ENCODE results near the gene AGRP.

The AGRP gene

DNA sequence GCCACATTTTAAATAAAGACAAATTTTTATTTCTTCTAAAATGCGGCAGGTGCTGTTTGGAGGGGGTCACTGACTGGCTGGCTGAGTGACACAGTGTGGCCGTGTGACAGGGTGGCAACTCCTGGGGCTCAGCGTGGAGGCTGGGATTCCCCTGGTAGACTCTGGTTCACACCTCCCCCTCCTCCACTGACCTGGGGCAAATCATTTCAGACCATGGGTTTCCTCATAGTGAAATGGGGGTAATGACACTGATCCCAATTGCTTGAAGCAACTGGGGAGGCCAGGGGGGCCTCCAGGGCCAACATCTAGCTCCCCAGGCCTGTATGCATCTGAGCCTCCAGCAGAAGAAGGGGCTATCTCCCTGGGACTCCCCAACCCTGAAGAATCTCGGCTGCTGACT, 45.8 kb downstream of the AGRP start:
- peaks cover 0 to 9% (median under 1%) of the 10 kb centered on the region in 5 experiments for H3K27me3 ChIP-seq (replicated peaks in 2 of 5; ENCODE audit: control insufficient read depth in 4 of 5, insufficient read depth in 5 of 5, low read length in 4 of 5)
- H3K36me3 ChIP-seq (ENCODE audit: control insufficient read depth in 4 of 4, insufficient read depth in 4 of 4, low read length in 3 of 4), result peaks cover 0 to 60% (median 33%) of the 10 kb centered on the region in 4 experiments
- ChIA-PET CTCF (interaction anchor here (0.9 to 1.5 kb wide), 2 partner anchors 13 to 38 kb away, joined by 3 to 5 read pairs; no protein-coding TSS in a partner anchor), POLR2A (no interaction called here)
- no peak overlapping the region for H3K4me3 ChIP-seq (ENCODE audit: control insufficient read depth in 1 of 7, extremely low read depth in 1 of 7, insufficient read depth in 4 of 7, low read depth in 2 of 7, low read length in 6 of 7)
- H3K27ac ChIP-seq (ENCODE audit: insufficient read depth in 1 of 2, low read depth in 1 of 2, low read length in 2 of 2, poor library complexity in 1 of 2, severe bottlenecking in 2 of 2), result no peak overlapping the region
- DNase-seq, result no peak
- WGBS (ENCODE audit: insufficient coverage), result no CpG with 5 or more reads among the region's 4 CpGs
- H3K4me1 ChIP-seq (ENCODE audit: control extremely low read depth in 1 of 4, control insufficient read depth in 4 of 4, insufficient read depth in 4 of 4, low read length in 3 of 4), result peaks cover 0 to 16% (median 0%) of the 10 kb centered on the region in 4 experiments
- no peaks in the 10 kb centered on the region for H3K9me3 ChIP-seq (ENCODE audit: control extremely low read depth in 1 of 5, control insufficient read depth in 4 of 5, insufficient read depth in 2 of 5, low read depth in 1 of 5, low read length in 4 of 5)

DNA sequence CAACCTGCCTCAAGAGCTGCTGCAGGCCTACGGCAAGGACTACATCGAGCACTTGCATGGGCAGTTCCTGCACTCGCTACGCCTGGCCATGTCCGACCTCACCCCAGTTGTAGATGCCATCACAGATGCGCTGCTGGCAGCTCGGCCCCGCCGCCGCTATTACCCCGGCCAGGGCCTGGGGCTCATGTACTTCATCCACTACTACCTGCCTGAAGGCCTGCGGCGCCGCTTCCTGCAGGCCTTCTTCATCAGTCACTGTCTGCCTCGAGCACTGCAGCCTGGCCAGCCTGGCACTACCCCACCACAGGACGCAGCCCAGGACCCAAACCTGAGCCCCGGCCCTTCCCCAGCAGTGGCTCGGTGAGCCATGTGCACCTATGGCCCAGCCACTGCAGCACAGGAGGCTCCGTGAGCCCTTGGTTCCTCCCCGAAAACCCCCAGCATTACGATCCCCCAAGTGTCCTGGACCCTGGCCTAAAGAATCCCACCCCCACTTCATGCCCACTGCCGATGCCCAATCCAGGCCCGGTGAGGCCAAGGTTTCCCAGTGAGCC, 46.6 kb downstream of the AGRP start:
- Histone ChIP-seq H3K27me3 (replicated peaks in 2 of 5; ENCODE audit: control insufficient read depth in 4 of 5, insufficient read depth in 5 of 5, low read length in 4 of 5) (peaks cover 0 to 16% (median 3%) of the 10 kb centered on the region in 5 experiments), H3K4me3 (ENCODE audit: control insufficient read depth in 1 of 7, extremely low read depth in 1 of 7, insufficient read depth in 4 of 7, low read depth in 2 of 7, low read length in 6 of 7) (no peak overlapping the region), H3K9me3 (ENCODE audit: control extremely low read depth in 1 of 5, control insufficient read depth in 4 of 5, insufficient read depth in 2 of 5, low read depth in 1 of 5, low read length in 4 of 5) (no peaks in the 10 kb centered on the region), H3K27ac (ENCODE audit: insufficient read depth in 1 of 2, low read depth in 1 of 2, low read length in 2 of 2, poor library complexity in 1 of 2, severe bottlenecking in 2 of 2) (no peak overlapping the region), H3K36me3 (ENCODE audit: control insufficient read depth in 4 of 4, insufficient read depth in 4 of 4, low read length in 3 of 4) (peaks cover 0 to 54% (median 30%) of the 10 kb centered on the region in 4 experiments), H3K4me1 (ENCODE audit: control extremely low read depth in 1 of 4, control insufficient read depth in 4 of 4, insufficient read depth in 4 of 4, low read length in 3 of 4) (peaks cover 0 to 14% (median 3%) of the 10 kb centered on the region in 4 experiments)
- ChIA-PET CTCF (interaction anchor here (1.0 to 1.9 kb wide), 3 partner anchors 9 to 23 kb away, joined by 3 to 7 read pairs (median 4); no protein-coding TSS in a partner anchor), POLR2A (interaction anchor here (0.6 kb wide), 1 partner anchor 28 kb away, joined by 3 read pairs; no protein-coding TSS in a partner anchor)
- 98% methylated on average over 18 of the region's 23 CpGs for WGBS (ENCODE audit: insufficient coverage)
- DNase-seq, result no peak

DNA sequence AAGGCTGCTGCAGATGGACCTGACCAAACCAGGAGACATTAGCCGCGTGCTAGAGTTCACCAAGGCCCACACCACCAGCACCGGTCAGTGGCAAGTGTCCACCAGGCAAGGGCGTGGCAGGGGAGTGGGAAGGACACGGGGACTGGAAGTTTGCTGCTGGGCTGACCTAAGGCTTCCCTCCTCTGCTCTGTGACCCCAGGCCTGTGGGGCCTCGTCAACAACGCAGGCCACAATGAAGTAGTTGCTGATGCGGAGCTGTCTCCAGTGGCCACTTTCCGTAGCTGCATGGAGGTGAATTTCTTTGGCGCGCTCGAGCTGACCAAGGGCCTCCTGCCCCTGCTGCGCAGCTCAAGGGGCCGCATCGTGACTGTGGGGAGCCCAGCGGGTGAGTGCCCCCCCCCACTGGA, 47.6 kb downstream of the AGRP start:
- no peak for DNase-seq
- POLR2A ChIA-PET, result interaction anchor here (0.6 kb wide), 1 partner anchor 27 kb away, joined by 3 read pairs; no protein-coding TSS in a partner anchor
- WGBS (ENCODE audit: insufficient coverage), result over 99% methylated on average over 16 of the region's 16 CpGs
- Histone ChIP-seq H3K4me1 (ENCODE audit: control extremely low read depth in 1 of 4, control insufficient read depth in 4 of 4, insufficient read depth in 4 of 4, low read length in 3 of 4) (peaks cover 0 to 11% (median 9%) of the 10 kb centered on the region in 4 experiments), H3K9me3 (ENCODE audit: control extremely low read depth in 1 of 5, control insufficient read depth in 4 of 5, insufficient read depth in 2 of 5, low read depth in 1 of 5, low read length in 4 of 5) (no peaks in the 10 kb centered on the region), H3K36me3 (ENCODE audit: control insufficient read depth in 4 of 4, insufficient read depth in 4 of 4, low read length in 3 of 4) (peaks cover 0 to 45% (median 29%) of the 10 kb centered on the region in 4 experiments), H3K4me3 (ENCODE audit: control insufficient read depth in 1 of 7, extremely low read depth in 1 of 7, insufficient read depth in 4 of 7, low read depth in 2 of 7, low read length in 6 of 7) (no peak overlapping the region), H3K27ac (ENCODE audit: insufficient read depth in 1 of 2, low read depth in 1 of 2, low read length in 2 of 2, poor library complexity in 1 of 2, severe bottlenecking in 2 of 2) (no peak overlapping the region), H3K27me3 (replicated peaks in 2 of 5; ENCODE audit: control insufficient read depth in 4 of 5, insufficient read depth in 5 of 5, low read length in 4 of 5) (peaks cover 0 to 21% (median 5%) of the 10 kb centered on the region in 5 experiments)
- CTCF ChIA-PET, result interaction anchor here (0.9 to 3.3 kb wide), 6 partner anchors 9 to 29 kb away, joined by 3 to 17 read pairs (median 4); no protein-coding TSS in a partner anchor

DNA sequence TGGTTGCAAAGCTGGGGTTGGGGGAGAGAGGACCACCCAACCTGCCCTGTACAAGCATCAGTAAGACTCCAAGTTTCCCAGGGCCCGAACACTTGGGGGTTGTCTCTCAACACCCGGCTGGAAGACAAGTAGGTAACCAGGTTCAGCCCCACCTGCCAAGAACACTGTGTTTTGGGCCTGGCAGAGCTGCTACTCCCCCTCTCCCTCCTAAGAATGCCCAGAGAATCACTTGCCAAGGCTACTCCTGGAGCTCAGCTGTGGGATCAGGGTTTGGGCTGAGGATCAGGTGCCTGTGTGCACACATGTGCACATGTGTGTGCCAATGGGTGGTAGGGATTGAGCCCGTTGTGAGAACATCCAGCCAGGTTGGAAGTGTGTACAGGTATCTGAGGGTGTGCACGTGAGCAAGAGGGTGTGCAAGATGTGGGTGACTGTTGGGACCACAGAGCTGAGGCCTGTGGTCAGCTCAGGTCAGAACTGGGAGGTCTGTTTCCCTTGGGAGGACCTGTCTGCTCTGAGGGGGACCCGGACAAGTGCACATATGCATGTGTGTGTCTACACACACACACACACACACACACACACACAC, 50.1 kb downstream of the AGRP start:
- DNase-seq, result no peak
- no peak overlapping the region for H3K27ac ChIP-seq (ENCODE audit: insufficient read depth in 1 of 2, low read depth in 1 of 2, low read length in 2 of 2, poor library complexity in 1 of 2, severe bottlenecking in 2 of 2)
- H3K4me3 ChIP-seq (ENCODE audit: control insufficient read depth in 1 of 7, extremely low read depth in 1 of 7, insufficient read depth in 4 of 7, low read depth in 2 of 7, low read length in 6 of 7), result no peak overlapping the region
- WGBS (ENCODE audit: insufficient coverage), result 93% methylated on average over 3 of the region's 5 CpGs
- H3K9me3 ChIP-seq (ENCODE audit: control extremely low read depth in 1 of 5, control insufficient read depth in 4 of 5, insufficient read depth in 2 of 5, low read depth in 1 of 5, low read length in 4 of 5), result no peaks in the 10 kb centered on the region
- H3K27me3 ChIP-seq (replicated peaks in 2 of 5; ENCODE audit: control insufficient read depth in 4 of 5, insufficient read depth in 5 of 5, low read length in 4 of 5), result peaks cover 0 to 46% (median 17%) of the 10 kb centered on the region in 5 experiments
- ChIA-PET POLR2A (interaction anchor here (0.6 kb wide), 1 partner anchor 18 kb away, joined by 3 read pairs; no protein-coding TSS in a partner anchor), CTCF (interaction anchor here (0.7 to 3.3 kb wide), 4 partner anchors 11 to 67 kb away, joined by 3 to 17 read pairs (median 6); no protein-coding TSS in a partner anchor)
- peaks cover 0 to 16% (median 14%) of the 10 kb centered on the region in 4 experiments for H3K4me1 ChIP-seq (ENCODE audit: control extremely low read depth in 1 of 4, control insufficient read depth in 4 of 4, insufficient read depth in 4 of 4, low read length in 3 of 4)
- peaks cover 0 to 22% (median 14%) of the 10 kb centered on the region in 4 experiments for H3K36me3 ChIP-seq (ENCODE audit: control insufficient read depth in 4 of 4, insufficient read depth in 4 of 4, low read length in 3 of 4)
